GM12892 (cell line): Measurements from ENCODE around the gene RGS10.

Experiments
- POLR2A ChIP-seq: IDR thresholded peaks from 2 replicates; pipeline ENCODE4 v1.6.1; 2011; ENCODE audit warnings: low read depth, low read length, control low read depth
- POLR2AphosphoS5 ChIP-seq: IDR thresholded peaks from 2 replicates; pipeline ENCODE4 v1.6.1; 2011; ENCODE audit warnings: low read depth, low read length, control low read depth

DNA sequence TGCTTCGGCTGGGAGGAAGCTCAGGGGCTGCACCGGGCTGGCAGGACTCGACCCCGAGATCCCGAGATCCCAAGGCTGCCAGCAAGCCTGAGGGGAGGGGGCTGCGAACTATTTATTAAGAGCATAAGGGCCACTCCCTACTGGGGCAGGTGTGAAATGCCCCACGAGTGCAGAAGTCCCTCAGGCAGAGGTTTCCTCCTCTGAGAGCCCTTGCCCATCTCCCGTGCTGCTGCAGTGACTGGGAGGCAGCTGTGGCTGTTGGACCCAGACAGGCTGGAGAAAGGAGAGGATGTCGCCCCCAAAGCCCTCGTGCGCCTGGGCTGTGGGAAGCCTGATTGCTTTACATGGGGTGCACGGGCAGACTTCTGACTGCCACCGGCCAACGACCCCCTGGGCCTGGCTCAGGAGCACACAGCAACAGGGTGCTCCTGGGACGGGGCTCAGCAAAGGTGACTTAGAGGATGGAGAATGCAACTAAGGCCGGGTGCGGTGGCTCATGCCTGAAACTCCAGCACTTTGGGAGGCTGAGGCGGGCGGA lies 39.8 kb downstream of the RGS10 start:
- TF ChIP-seq POLR2A (no peak), POLR2AphosphoS5 (no peak)
